ENCODE measurements around the gene TRMT61A.
A peak's percentile ranks its signal among the peaks of the same experiment; 100 is the strongest.

The TRMT61A gene

DNA sequence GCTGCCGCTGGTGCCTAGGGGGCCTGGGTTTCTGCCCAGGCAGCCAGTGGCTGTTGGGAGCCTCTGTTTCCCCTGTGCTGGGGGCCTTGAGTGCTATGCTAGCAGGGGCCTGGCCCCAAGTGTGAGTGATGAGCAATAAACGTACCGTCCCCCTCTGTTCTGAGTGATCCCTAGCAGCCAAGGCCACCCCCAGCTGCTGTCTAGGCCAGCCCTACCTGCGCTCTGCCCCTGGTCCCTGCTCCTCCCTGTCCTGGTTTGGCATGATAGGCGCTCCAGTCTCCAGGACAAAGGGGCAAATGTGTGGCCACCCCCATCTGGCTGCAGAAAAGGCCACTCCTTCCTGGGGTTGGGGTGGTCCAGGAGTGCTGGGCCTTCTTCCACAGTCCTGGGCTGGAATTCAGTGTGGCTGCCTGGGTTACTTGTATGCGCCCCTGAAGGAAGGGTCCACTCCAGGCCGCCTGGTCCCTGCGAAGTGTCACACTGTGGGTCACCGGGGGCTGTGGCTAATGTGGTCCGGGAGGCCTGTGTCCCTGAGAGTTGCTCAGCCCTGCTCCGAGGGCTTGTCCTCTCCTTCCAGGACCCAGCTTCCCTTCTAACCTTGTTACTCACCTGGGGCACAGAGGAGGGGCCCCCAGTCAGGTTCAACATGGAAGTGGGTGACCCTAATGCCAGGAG, 7.0 kb downstream of the TRMT61A start:
- DNase-seq: no peak

DNA sequence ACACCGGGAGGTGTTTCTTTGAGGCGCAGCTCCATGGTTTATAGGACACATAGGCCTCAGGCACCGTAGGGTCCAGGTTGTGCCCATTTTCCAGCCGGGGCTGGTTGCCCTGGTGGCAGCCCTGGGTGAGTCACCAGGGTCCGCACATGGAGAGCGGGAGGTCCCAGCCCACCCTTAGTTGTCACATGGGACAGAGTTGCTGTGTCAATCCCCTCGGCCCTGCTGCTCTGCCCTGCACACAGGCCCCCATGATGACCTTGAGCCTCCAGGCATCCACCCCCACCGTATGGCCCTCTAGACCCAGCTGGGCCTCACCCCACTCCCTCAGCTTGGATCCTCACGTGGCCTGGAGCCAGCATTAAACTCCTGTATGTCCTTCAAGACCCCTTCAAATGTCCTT, 7.7 kb downstream of the TRMT61A start:
- no peak for DNase-seq

DNA sequence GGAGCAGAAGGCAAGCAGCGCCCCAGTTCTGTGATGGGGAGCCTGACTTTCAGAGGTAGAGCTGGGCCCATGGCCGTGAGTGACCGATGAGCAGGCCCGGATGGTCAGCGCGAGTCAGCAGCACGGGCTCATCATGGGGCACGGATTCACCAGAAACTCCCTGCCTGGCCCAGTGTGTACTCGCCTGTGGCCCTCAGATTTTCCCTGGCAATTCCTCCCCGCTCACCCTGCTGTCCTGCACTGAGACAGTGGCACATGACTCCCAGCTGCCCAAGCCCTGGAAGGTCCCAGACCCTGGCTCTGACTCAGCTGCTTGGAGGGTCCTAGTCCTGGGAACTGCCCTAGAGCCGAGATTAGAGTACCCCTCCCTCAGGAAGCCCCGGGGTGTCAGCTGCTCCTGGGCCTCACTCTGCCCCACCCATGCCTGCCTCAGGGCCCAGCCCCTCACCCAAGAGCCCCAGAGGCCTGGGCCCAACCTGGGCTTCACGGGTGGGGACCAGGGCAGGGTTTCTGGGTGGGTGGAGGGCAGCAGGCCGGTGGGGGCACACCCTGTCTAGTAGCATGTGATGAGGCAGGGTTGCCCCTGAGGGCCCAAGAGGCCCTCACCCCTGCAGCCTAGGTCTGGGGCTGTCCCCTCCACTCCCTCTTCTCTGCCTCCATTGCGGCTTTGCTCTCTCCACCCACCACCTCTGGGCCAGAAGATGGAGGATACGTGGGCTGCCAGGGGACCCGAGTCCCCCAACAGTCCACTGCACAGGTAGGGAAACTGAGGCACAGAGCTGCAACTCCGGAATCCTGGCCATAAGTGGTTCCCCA, 8.4 kb downstream of the TRMT61A start:
- no peak for DNase-seq

DNA sequence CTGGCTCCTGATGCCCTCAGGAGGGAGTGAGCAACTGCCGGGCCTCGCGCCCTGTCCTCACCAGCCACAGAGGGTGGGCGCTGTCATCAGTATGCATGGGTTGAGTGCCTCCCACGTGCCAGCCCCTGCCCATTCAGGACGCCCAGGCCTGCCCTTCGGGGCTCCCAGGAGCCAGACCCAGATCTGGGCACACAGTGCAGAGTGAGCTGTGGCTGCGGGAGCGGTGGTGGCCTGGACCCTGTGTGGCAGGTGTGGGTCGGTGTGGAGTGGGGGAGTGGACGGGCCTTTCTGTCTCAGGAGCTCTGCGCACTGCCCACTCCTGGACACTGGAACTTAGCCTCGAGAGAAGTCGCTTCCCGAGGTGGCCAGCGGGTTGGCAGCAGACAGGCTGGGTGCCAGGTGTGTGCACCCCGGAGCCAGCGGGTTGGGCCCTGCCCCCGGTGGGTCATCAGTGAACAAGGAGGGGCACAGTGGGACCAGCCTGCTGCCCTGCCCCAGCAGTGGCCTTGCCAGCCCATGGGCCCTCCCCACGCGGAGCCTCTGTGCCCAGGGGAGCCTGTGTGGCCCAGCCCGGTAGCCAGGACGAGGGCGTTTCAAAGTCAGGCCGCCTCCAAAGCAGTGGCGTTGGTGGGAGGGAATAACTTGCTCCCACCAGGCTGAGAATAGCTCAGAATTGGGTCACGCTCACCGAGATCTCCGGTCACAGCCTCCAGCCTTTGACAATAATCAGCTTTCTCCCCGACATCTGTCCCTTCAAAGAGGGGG, 9.5 kb downstream of the TRMT61A start:
- no peak for DNase-seq

DNA sequence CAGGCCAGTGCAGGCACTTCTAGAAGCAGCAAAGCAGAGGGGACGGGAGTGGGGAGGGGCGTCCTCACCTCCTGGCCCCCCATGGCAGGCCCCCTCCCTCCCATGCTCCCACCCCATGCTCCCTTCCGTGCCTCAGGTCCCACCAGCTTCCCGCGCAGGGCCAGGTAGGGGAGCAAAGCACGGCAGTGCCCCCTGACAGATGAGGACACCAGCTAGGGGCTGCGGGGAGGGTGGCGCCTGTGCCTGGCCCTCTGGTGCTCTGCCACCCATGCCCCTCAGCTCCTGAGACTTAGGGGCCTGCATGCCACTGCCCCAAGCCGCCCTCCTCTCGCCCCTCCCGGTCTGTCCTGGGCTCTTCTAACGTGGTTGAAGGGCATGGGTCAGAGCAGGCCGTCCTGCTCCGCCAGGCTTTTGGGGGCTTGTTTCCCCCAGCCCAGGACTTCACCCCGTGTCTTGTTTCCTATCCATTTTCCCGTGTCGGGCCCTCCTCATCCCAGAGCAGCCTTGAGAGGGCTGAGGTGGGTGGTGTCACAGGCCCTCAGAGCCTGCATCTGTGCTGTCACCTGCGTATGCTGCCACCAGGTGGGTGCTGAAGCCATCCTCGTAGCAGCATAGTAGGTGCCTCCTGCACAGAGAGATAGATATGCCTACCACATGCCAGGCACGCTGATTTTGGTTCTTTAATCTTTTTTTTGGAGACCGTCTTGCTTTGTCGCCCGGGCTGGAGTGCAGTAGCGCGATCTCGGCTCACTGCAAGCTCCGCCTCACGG, 10.2 kb downstream of the TRMT61A start:
- no peak for DNase-seq

DNA sequence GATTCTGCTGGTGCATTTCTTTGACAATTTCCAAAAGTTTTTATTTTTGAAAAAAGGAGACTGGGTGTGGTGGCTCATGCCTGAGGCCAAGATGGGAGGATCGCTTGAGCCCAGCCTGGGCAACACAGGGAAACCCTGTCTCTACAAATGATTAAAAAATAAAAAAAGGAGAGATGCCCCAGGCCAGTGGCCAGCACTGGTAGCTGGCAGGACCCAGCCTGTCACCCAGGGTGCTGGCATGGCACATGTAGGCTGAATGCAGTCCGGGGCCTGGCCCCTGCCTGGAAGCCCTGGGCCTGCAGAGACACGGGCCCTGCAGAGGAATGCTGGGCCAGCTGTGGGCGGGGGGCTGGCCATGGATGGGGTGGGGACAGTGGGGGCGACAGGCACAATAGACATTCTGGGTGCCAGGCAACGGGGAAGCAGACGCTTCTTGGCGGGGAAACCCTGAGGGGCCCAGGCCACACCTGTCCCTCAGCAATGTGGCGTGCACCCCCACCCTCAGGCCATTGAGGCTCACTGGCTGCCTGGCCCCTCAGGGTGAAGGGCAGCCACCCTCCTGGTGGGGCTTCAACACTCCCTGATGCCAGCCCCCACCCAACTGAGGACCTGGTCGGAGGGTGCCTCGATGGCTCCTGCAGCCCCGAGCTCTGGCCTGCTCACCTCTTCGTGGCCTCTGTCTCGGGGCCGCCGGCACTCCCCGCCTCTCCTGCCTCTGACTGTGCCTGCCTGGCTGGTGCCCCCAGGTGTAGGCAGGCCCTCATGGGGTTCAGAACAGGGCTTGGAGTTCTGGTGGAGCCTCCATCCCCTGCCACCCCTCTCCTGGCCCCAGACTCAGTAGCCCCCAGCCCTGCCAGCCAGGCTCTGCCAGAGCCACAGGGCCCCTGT, 12.1 kb downstream of the TRMT61A start:
- DNase-seq: no peak

DNA sequence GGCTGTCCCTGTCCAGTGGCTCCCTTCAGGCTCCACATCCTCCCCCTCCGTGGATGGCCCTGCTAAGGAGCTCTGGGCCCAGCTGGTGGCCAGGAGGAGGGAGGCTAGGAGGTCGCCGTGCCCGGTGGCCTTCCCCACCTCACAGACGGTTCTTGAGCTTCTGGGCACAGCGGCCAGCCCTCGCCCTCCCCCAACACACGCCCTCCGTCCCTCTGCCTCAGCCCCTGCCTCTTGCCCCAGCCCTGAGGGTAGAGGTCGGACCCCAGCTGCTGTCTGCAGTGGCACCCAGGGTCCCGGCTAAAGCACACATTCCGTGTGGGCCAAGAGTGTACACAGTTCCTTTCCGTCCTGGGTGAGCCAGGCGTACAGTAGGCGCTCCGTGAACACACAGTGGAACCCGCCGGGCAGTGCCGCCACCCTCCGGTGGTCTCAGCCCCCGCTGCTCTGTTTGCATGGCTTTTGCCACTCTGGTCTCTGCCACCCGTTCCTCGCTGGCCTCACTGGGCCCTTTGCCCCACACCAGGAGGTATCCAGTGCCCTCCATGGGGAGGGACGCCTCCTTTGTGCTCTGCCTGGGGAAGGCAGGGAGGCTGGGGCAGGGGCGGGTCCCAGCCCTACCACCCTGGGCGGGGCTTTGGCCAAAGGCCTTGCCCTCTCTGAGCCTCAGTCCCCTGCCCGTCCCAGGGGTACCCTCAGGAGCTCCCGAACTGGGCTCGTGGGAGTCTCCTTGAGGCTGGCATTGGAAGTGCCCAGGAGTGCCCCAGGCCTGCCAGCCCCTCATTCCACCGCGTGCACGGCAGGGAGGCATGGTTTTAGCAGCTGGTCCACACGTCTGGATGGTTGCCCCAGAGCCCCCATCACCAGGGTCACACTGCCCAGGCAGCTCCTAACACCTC, 13.0 kb downstream of the TRMT61A start:
- no peak for DNase-seq

DNA sequence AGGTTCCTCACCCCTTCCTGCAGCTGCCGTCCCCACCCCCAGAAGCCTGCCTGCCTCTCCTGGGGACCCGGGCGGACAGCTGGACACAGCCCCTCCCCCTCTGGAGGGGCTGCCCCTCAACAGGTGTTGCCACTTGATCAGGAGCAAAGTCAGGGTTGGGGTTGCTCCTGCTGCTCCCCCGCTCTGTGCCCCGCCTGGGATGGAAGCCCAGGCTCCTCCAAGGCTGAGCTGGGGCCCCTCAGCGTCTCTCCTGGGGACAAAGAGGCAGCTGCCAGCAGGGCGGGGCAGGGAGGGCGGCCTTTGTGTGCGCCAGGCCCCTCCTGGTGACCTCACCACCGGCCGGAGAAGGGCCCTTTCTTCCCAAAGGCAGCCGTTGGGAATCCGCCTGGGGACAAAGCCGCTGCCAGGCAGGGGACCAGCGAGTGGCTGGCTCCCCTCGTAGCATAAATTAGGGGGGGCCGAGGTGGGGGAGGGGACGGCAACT, 13.7 kb downstream of the TRMT61A start:
- DNase-seq: no peak

DNA sequence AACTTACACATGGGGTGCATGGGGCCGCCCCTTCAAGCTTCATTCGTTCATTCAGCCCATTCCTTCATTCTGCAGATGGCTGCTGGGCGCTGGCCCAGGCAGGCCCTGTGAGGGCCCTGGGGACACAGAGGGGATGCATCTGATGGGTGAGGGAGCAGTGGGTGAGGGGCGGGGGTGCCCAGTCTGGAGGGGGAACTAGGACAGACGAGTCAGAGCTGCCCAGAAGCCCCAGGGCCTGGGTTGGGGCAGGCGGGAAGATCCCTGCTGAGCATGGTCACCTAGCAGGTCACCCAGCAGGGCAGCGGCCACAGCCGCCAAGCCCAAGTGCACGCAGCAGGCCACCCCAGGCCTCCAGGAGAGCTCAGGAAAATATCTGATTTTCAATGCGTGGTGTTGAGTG, 14.1 kb downstream of the TRMT61A start:
- DNase-seq: no peak

DNA sequence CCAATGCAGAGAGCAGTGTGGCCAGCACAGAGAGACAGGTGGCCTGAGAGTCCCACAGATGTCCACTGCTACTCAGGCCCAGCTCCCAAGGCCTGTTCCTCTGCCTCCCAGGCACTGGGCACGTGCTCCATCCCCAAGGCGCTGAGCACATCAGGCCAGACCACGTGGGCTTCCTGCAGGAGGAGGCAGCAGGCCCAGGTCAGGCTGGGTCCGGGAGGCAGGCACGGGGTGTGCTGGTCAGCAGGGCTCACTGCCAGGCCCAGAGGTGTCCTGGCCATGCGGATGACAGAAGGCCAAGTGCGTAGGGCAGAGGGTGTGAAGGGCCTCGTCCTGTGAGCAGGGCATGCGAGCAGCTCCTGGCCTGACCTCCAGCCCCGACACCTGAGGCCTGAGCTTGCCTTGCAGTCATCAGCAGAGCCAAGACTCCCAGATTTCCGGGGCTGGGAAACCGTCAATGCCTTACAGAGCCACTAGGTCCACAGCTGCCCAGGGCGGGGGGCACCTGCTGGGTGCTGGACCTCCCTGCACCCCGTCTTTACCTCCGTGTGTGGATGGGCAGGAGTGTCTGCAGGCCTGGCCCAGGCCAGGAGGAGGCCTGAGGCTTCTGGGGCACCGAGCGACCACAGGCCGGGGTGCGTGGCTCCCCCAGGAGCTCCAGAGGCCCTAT, 14.9 kb downstream of the TRMT61A start:
- no peak for DNase-seq

DNA sequence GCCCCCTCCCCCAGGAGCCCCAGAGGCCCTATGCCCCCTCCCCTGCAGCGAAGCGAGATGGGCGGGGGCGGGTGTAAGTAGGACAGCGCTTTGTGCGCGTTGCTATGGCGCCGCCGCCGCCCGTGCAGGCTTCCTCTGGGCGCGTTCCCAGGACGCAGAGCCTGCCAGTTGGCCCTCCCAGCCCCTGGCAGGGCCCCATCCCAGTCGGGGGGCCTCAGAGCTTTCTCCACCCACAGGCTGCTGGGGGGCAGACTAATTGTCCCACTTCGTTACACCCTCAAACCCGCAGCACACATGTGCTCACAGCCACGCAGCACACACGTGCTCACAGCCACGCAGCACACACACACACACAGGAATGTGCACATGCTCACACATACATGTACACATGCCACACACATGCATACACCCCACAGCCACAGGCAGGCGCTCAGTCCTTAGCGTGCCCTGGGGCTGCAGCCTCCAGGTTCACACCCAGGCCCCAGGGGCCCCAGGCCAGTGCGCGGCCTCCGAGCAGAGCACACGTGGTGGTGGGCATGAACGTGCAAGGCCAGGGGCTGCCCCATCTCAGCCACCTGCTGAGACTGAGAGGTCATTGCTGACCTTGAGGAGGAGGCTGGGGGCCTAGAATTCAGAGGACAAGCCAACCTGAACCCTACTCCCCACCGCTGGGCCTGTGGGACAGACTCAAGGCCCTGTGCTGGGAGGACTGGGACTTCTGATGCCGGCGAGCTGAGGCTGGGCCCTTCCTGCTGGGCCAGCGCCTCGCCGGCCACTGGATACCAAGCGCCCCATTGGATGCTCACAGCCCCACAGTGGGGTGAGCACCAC, 15.6 kb downstream of the TRMT61A start:
- DNase-seq: no peak

DNA sequence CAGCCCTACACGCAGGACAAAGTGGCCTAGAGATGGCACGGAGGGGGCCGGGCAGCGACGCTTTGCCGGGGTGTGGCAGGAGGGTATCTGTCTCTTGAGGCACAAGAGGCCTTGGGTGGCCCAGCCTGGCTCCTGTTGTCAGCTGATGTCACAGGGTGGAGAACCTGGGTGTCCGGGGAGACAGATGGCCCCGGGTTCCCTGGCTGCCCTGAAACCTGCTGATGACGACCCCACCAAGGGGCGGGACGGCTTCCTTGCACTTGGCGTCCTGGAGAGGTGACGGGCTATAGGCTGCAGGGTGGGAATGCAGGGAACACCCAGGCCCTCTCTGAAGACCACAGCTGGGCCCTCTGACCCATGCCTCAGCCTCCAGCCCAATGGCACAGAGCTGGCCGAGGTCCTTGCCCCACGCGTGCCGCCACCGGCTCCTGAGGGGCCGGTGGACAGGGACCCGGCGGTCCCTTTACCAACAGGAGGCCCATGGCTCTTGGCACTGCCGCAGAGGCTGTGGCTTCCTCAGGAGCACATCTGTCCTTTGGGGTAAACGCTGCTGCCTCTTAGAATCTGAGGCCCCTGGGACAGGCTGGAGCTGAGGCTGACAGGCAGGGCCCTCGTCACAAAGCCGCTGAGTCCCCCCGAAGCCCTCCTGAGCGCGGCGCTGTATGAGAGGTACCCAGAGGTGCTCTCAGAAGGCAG, 16.4 kb downstream of the TRMT61A start:
- DNase-seq: no peak

DNA sequence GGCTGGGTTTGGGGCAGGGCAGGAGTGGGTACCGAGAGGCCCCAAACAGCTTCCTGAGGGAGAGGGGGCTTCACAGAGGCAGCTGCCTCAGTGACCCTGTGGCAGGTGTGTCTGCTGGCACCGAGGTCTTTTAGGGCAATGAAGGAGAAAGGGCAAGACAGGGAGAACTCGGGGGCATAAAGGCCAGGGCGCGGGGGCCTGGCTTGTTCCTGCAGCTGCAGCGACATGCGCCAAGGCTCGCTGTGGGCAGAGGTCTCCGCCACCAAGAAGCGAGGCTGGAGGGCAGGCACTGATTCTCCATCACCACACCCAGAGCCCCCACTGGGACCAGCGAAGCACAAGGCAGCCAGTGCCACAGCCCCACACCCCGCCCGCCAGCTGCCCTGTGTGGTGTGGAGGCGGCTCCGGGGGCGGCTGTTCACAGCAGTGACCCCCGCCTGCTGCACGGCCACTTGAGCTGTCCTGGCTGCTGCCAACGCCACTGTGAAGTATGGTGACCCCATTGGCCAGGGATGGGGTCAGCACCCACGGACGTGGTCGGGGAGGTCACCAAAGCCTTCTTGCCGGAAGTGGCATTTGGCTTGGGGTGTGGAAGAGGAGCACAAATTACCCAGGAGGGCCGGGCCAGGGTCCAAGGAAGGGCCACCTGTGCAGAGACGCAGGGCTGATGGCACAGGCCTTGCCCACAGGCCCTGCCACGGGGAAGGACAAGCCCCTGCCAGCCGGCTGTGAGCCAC, 17.1 kb downstream of the TRMT61A start:
- no peak for DNase-seq

DNA sequence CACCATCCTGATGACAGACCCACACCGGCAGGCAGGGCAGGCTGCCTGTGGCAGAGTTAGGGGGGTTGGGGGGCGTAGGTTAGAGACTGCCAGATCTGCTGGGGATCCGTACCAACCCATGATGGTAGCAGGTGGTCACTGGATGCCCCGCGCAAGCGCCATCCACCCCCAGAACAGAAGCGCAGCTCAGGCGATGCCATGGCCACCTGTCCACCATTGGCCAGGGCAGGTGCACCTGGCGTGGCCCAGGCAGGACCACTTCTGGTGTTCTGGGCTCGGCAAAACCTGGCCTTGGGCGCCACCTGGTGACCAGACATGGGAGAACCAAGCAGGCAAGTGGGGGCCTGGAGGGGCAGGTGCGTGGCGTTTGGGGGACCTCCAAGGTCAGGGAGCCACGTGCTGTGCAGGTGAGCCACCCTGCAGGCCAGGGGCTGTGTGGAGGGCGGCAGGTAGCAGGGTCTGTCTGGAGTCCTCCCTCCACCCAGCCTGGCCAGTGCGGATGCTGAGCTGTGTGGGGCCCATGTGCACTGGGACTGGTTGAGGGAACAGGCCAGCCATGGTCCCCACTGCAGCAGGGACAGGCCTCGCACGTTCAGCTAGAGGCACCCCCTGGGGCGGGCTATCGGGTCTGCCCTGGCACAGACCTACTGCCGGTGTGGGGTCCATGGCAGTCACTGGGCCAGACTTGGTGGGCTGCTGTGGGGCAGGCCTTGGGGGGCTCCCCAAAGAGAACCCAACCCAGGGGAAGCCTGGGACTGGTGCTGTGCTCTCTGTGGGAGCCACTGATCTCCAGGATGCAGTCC, 17.9 kb downstream of the TRMT61A start:
- DNase-seq: peak; percentile 37

DNA sequence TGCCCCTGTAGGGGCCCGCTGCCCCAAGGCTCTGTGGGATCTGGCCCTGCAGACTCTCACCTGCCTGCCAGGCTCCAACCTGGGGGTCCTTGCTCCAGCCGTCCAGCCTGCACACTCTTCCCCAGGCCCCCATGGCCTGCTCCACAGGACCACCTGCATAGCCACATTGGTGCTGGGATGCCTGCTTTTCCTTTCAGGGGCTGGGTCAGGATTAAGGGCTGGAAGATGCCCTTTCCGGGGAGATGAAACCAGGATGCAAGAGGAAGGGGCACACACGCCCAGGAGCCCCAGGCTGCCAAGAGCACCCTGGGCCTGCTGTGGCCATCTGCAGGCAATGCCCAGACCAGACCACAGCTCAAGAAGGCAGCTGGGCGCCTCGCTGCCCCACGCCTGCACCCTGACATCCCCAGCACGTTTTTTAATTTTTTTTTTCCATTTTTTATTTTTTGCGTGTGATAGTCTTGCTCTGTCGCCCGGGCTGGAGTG, 18.5 kb downstream of the TRMT61A start:
- no peak for DNase-seq

DNA sequence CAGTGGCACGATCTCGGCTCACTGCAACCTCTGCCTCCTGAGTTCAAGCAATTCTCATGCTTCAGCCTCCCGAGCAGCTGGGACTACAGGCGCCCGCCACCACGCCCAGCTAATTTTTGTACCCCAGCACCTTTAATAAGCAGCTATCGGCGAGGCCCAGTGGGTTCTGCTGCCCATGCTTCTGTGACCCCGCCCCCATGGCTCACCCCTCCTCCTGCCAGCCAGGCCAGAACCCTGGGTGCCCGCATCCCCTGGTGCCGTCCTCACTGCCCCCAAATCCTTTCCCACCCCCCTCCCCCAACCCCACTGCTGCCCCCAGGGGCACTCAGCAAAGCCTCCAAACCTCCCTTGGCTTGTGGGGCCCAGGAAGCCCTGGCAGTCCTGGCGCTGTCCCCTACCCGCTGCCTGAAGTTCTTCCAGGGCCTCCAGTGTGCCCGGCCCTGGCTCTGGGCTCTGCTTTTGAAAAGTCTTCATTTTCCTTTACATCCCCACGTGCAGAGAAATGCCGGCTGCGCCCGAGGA, 19.0 kb downstream of the TRMT61A start:
- DNase-seq: no peak

Data from fibroblast of skin of abdomen (primary cell).